Glomerular visceral epithelial cell (primary cell): ENCODE results near the gene SEPTIN12.

Source experiments
- DNase-seq: peaks from one replicate; pipeline ENCODE4 v3.0.0-alpha.2; 2016; ENCODE audit errors: extremely low spot score

The SEPTIN12 gene

GRCh38 chr16:4787627-4788482 lies at the start of gene SEPTIN12:
Gene SEPTIN12, minus strand, starts transcription at chr16:4788345. Its CDS starts 700 bp downstream, at chr16:4787645.
- no peak for DNase-seq

GRCh38 chr16:4836727-4837126 lies 48.6 kb upstream of the SEPTIN12 start:
- DNase-seq, result no peak

- DNase-seq, result no peak
These were observed 45.4 kb upstream of the SEPTIN12 start for GRCh38 chr16:4833584-4833983.

GRCh38 chr16:4832698-4833343 lies 44.7 kb upstream of the SEPTIN12 start:
- no peak for DNase-seq

GRCh38 chr16:4831616-4832015 lies 43.5 kb upstream of the SEPTIN12 start:
- no peak for DNase-seq

- no peak for DNase-seq
These were observed 42.3 kb upstream of the SEPTIN12 start for GRCh38 chr16:4830408-4830807.

- DNase-seq, result no peak
These were observed 40.6 kb upstream of the SEPTIN12 start for GRCh38 chr16:4828567-4829321.

GRCh38 chr16:4826980-4827379 lies 38.8 kb upstream of the SEPTIN12 start:
- DNase-seq, result no peak

GRCh38 chr16:4826526-4826925 lies 38.4 kb upstream of the SEPTIN12 start:
- DNase-seq, result no peak

GRCh38 chr16:4825196-4825595 lies 37.1 kb upstream of the SEPTIN12 start:
- no peak for DNase-seq

GRCh38 chr16:4820652-4821051 lies 32.5 kb upstream of the SEPTIN12 start:
- no peak for DNase-seq

- no peak for DNase-seq
These were observed 26.5 kb upstream of the SEPTIN12 start for GRCh38 chr16:4814542-4815173.

GRCh38 chr16:4814046-4814445 lies 25.9 kb upstream of the SEPTIN12 start:
- DNase-seq, result no peak

- no peak for DNase-seq
These were observed 25.3 kb upstream of the SEPTIN12 start for GRCh38 chr16:4813251-4814003.

- DNase-seq, result no peak
These were observed 23.6 kb upstream of the SEPTIN12 start for GRCh38 chr16:4811773-4812172.

GRCh38 chr16:4811242-4811641 lies 23.1 kb upstream of the SEPTIN12 start:
- no peak for DNase-seq

- no peak for DNase-seq
These were observed 18.1 kb upstream of the SEPTIN12 start for GRCh38 chr16:4806280-4806679.

- no peak for DNase-seq
These were observed 17.1 kb upstream of the SEPTIN12 start for GRCh38 chr16:4805231-4805630.

- no peak for DNase-seq
These were observed 16.0 kb upstream of the SEPTIN12 start for GRCh38 chr16:4803898-4804762.

- no peak for DNase-seq
These were observed 15.3 kb upstream of the SEPTIN12 start for GRCh38 chr16:4803401-4803844.
